Nephron progenitor cell (in vitro differentiated cells): Measurements from ENCODE around the gene CARD19.
A peak's percentile ranks its signal among the peaks of the same experiment; 100 is the strongest.

ENCODE experiments used
- DNase-seq: peaks from one replicate; pipeline ENCODE4 v3.0.0; 2021
- H3K27ac Mint-ChIP-seq: 2 replicates; pipeline ENCODE4 v1.8.0; 2021; ENCODE audit warnings: mild to moderate bottlenecking, moderate library complexity, mixed read lengths
- H3K27me3 Mint-ChIP-seq: 2 replicates; pipeline ENCODE4 v1.8.0; 2021; ENCODE audit warnings: mild to moderate bottlenecking, low read depth, mixed read lengths; ENCODE audit not compliant: poor library complexity
- H3K36me3 Mint-ChIP-seq: 2 replicates; pipeline ENCODE4 v1.8.0; 2021; ENCODE audit warnings: low read depth, mixed read lengths
- H3K4me1 Mint-ChIP-seq: 2 replicates; pipeline ENCODE4 v1.8.0; 2021; ENCODE audit warnings: mixed read lengths
- H3K4me3 Mint-ChIP-seq: 2 replicates; pipeline ENCODE4 v1.8.0; 2021; ENCODE audit warnings: mild to moderate bottlenecking, moderate library complexity, mixed read lengths
- H3K9me3 Mint-ChIP-seq: 2 replicates; pipeline ENCODE4 v1.8.0; 2021; ENCODE audit warnings: mild to moderate bottlenecking, moderate library complexity, mixed read lengths
- CTCF ChIP-seq: fragments of 200-600 bp; sonication (generic); IDR thresholded peaks from 2 replicates; pipeline ENCODE4 v1.5.0; 2021; ENCODE audit warnings: antibody characterized with exemption

Gene CARD19

GRCh38 chr9:93129286-93129685 lies 33.3 kb downstream of the CARD19 start:
- H3K36me3 Mint-ChIP-seq, result no peaks in the 10 kb centered on the region
- TF ChIP-seq CTCF, result no peak
- DNase-seq, result no peak
- no peaks in the 10 kb centered on the region for H3K9me3 Mint-ChIP-seq
- H3K4me3 Mint-ChIP-seq, result no peak overlapping the region
- peaks cover 56% of the 10 kb centered on the region for H3K4me1 Mint-ChIP-seq
- H3K27ac Mint-ChIP-seq, result no peak overlapping the region
- H3K27me3 Mint-ChIP-seq, result no peaks in the 10 kb centered on the region

- H3K4me1 Mint-ChIP-seq, result peaks cover 61% of the 10 kb centered on the region
- no peaks in the 10 kb centered on the region for H3K36me3 Mint-ChIP-seq
- no peak for DNase-seq
- H3K27ac Mint-ChIP-seq, result no peak overlapping the region
- no peaks in the 10 kb centered on the region for H3K9me3 Mint-ChIP-seq
- H3K4me3 Mint-ChIP-seq, result no peak overlapping the region
- TF ChIP-seq CTCF, result no peak
- peaks cover 2% of the 10 kb centered on the region for H3K27me3 Mint-ChIP-seq
Measured at GRCh38 chr9:93129691-93130500, 33.9 kb downstream of the CARD19 start.

- no peak for TF ChIP-seq CTCF
- Mint-ChIP-seq H3K9me3 (no peaks in the 10 kb centered on the region), H3K4me1 (peaks cover 62% of the 10 kb centered on the region), H3K27me3 (peaks cover 9% of the 10 kb centered on the region), H3K27ac (no peak overlapping the region), H3K4me3 (no peak overlapping the region), H3K36me3 (no peaks in the 10 kb centered on the region)
- no peak for DNase-seq
Measured at GRCh38 chr9:93130861-93131481, 35.0 kb downstream of the CARD19 start.

- Mint-ChIP-seq H3K4me3 (no peak overlapping the region), H3K9me3 (no peaks in the 10 kb centered on the region), H3K27ac (no peak overlapping the region), H3K4me1 (peaks cover 54% of the 10 kb centered on the region), H3K27me3 (peaks cover 9% of the 10 kb centered on the region), H3K36me3 (no peaks in the 10 kb centered on the region)
- DNase-seq, result no peak
- TF ChIP-seq CTCF, result no peak
Measured at GRCh38 chr9:93131599-93132286, 35.7 kb downstream of the CARD19 start.

- no peak for DNase-seq
- Mint-ChIP-seq H3K36me3 (no peaks in the 10 kb centered on the region), H3K9me3 (no peaks in the 10 kb centered on the region), H3K4me3 (peak overlapping the region; percentile 85), H3K27ac (peak overlapping the region; percentile 23), H3K27me3 (peaks cover 9% of the 10 kb centered on the region), H3K4me1 (peaks cover 47% of the 10 kb centered on the region)
- no peak for TF ChIP-seq CTCF
Measured at GRCh38 chr9:93132287-93132927, 36.4 kb downstream of the CARD19 start.
